ENCODE data around the gene ARRDC3.

GRCh38 chr5:91397791-91398190 is 14.7 kb upstream of the ARRDC3 start:
- TF ChIP-seq CTCF (IDR thresholded peaks at IDR 0.05): no peak
- TF ChIP-seq POLR2A (IDR thresholded peaks at IDR 0.05): no peak
